T-helper 9 cell (primary cell): ENCODE results near the gene CELSR2.
"Not testable (repeated sequence)": the region's sequence is repeated elsewhere in the genome, so short reads cannot be mapped to it uniquely, and the experiment has no call there.

Experiments used
- DNase-seq: peaks from one replicate; pipeline ENCODE4 v3.0.0-alpha.2; 2020

The CELSR2 gene

GRCh38 chr1:109281680-109282496 lies 32.5 kb downstream of the CELSR2 start:
- no peak for DNase-seq

GRCh38 chr1:109282497-109282951 lies 33.2 kb downstream of the CELSR2 start:
- no peak for DNase-seq

GRCh38 chr1:109282952-109283747 lies 33.8 kb downstream of the CELSR2 start, which contains the start of gene PSRC1:
Gene PSRC1 (minus strand): TSS chr1:109283145.
- DNase-seq: peak; percentile 84

GRCh38 chr1:109283748-109284600 lies 34.6 kb downstream of the CELSR2 start:
- DNase-seq: no peak

GRCh38 chr1:109286762-109287161 lies 37.4 kb downstream of the CELSR2 start:
- not testable (repeated sequence) for DNase-seq

GRCh38 chr1:109290137-109290536 lies 40.8 kb downstream of the CELSR2 start:
- DNase-seq: no peak

GRCh38 chr1:109290998-109291397 lies 41.7 kb downstream of the CELSR2 start:
- no peak for DNase-seq

GRCh38 chr1:109292364-109292763 lies 43.0 kb downstream of the CELSR2 start:
- DNase-seq: no peak

- no peak for DNase-seq
Observed at GRCh38 chr1:109293026-109293425, 43.7 kb downstream of the CELSR2 start.

GRCh38 chr1:109294481-109294880 lies 45.1 kb downstream of the CELSR2 start:
- no peak for DNase-seq

GRCh38 chr1:109295712-109296415 lies 46.5 kb downstream of the CELSR2 start:
- DNase-seq: no peak

GRCh38 chr1:109296782-109297181 lies 47.4 kb downstream of the CELSR2 start:
- no peak for DNase-seq

GRCh38 chr1:109298666-109299557 lies 49.6 kb downstream of the CELSR2 start:
- no peak for DNase-seq

- no peak for DNase-seq
Observed at GRCh38 chr1:109299558-109300343, 50.4 kb downstream of the CELSR2 start.

- no peak for DNase-seq
Observed at GRCh38 chr1:109300650-109301151, 51.4 kb downstream of the CELSR2 start.

- DNase-seq: no peak
Observed at GRCh38 chr1:109301874-109302273, 52.5 kb downstream of the CELSR2 start.

GRCh38 chr1:109304226-109304920 lies 55.0 kb downstream of the CELSR2 start:
- no peak for DNase-seq

GRCh38 chr1:109305991-109306390 lies 56.7 kb downstream of the CELSR2 start:
- DNase-seq: not testable (repeated sequence)

- DNase-seq: no peak
Observed at GRCh38 chr1:109306832-109307273, 57.5 kb downstream of the CELSR2 start, which contains the start of gene MYBPHL. Gene MYBPHL (minus strand): TSS chr1:109307011. CDS start chr1:109306991, 20 bp downstream.
